RWPE2 (cell line): Measurements from ENCODE around the gene MRPS5.

Experiments
- ATAC-seq: fragments of 200-7000 bp; cut with Tn5 transposase; 3 replicates; pipeline ENCODE4 v1.9.1; 2021; ENCODE audit warnings: low read depth
- DNase-seq: peaks from one replicate; pipeline ENCODE4 v3.0.0-alpha.2; 2020; ENCODE audit warnings: low spot score
- H3K27ac ChIP-seq: fragments of 450-650 bp; 2 replicates; pipeline ENCODE4 v1.5.1; 2017; ENCODE audit warnings: mild to moderate bottlenecking; ENCODE audit not compliant: poor library complexity, severe bottlenecking
- H3K27me3 ChIP-seq: fragments of 250-450 bp; sonication (Bioruptor Pico); 2 replicates; pipeline ENCODE4 v1.5.1; 2021; ENCODE audit warnings: mild to moderate bottlenecking, moderate library complexity; ENCODE audit not compliant: insufficient read depth, poor library complexity, severe bottlenecking
- H3K36me3 ChIP-seq: fragments of 250-450 bp; sonication (Bioruptor Pico); 2 replicates; pipeline ENCODE4 v1.5.1; 2020; ENCODE audit warnings: low read depth, mild to moderate bottlenecking, moderate library complexity
- H3K4me1 ChIP-seq: fragments of 250-450 bp; sonication (Bioruptor Pico); 2 replicates; pipeline ENCODE4 v1.5.1; 2021; ENCODE audit warnings: mild to moderate bottlenecking, moderate library complexity; ENCODE audit not compliant: insufficient read depth, poor library complexity, severe bottlenecking
- H3K4me3 ChIP-seq: fragments of 250-450 bp; sonication (Bioruptor Pico); 2 replicates; pipeline ENCODE4 v1.5.1; 2021; ENCODE audit warnings: mild to moderate bottlenecking, moderate library complexity; ENCODE audit not compliant: severe bottlenecking
- H3K9me3 ChIP-seq: fragments of 250-450 bp; sonication (Bioruptor Pico); 2 replicates; pipeline ENCODE4 v1.5.1; 2021; ENCODE audit warnings: mild to moderate bottlenecking, moderate library complexity; ENCODE audit not compliant: severe bottlenecking
- CTCF ChIP-seq: fragments of 450-650 bp; IDR thresholded peaks from one replicate; pipeline ENCODE4 v1.5.1; 2017; ENCODE audit warnings: mild to moderate bottlenecking, moderate library complexity; ENCODE audit not compliant: poor library complexity, severe bottlenecking

Gene MRPS5

DNA sequence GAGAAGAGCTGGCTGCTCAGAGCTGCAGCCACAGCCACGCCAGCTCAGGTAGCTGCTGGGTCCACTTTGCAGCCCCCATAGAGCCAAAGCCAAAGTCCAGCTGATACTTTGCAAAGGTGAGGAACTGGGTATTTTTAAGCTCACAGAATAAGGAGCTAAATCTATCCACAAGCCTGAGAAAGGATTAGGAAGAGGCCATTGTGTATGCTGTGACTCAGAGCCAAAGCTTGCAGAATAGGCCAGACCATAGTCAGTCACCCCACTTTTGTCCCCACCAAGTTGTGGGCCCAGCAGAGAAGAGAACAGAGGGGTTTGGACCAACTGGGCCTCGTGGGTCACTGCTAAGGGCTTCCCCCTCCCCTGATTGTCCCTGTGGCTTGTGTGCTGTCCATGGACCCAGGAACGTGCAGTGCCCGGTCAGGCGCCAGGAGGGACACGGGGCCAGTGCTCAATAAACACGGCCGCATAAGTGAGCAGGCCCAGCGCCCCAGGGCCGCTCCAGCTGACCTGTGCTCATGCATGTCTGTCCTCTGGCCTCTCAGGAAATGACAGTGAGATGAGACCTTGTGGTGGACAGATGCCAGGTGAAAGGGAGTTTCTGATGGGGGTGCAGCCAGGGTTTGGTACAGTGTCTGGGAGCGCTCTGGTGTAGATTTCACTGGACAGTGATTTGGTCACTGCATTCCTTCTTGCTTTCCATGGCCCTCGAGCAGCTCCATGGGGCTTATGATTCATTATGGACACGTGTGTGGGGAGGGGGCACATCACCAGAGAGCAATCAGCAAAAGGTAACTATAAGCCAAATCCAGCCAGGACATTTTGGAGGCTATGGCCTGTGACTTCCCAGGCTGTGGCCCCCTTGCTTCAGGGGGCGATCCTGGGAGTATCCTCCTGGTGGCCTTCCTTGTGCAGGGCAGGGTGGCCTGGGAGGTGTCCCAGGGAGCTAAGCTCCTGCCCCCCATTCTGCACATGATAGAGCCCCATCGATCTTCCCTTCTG is 64.8 kb downstream of the MRPS5 start:
- Histone ChIP-seq H3K4me3 (no peak overlapping the region), H3K36me3 (no peaks in the 10 kb centered on the region), H3K4me1 (peaks cover 4% of the 10 kb centered on the region), H3K9me3 (no peaks in the 10 kb centered on the region), H3K27me3 (no peaks in the 10 kb centered on the region), H3K27ac (no peak overlapping the region)
- no peak; the same call in 2 of the 3 replicates for ATAC-seq
- DNase-seq, result no peak
- no peak for TF ChIP-seq CTCF

- Histone ChIP-seq H3K4me1 (peaks cover 4% of the 10 kb centered on the region), H3K4me3 (no peak overlapping the region), H3K9me3 (no peaks in the 10 kb centered on the region), H3K36me3 (no peaks in the 10 kb centered on the region), H3K27me3 (no peaks in the 10 kb centered on the region), H3K27ac (no peak overlapping the region)
- TF ChIP-seq CTCF, result no peak
- ATAC-seq (no peak), DNase-seq (no peak)
These were observed 65.6 kb downstream of the MRPS5 start for GRCh38 chr2:95056044-95056443.

DNA sequence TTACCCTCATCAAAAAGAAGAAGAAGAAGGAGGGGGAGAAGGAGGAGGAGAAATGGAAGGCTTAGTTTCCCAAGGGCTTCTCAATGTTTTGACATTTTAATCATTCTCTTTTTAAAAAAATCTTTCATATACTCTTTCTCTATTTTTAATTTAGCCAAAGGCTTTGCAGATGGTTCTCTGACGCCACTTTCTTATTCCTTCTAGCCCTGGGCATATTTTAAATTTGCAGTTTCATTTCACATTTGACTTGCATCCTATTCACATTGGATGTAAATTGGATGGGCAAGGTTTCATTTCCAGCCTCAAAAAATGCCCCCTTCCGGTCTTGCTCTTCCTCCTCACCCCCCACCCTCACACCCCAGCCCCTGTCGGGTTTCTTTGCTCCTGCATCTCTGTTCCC is 66.3 kb downstream of the MRPS5 start:
- DNase-seq (no peak), ATAC-seq (no peak)
- Histone ChIP-seq H3K27me3 (no peaks in the 10 kb centered on the region), H3K9me3 (no peaks in the 10 kb centered on the region), H3K36me3 (no peaks in the 10 kb centered on the region), H3K4me3 (no peak overlapping the region), H3K27ac (no peak overlapping the region), H3K4me1 (peaks cover 4% of the 10 kb centered on the region)
- no peak for TF ChIP-seq CTCF

GRCh38 chr2:95054016-95054415 is 67.6 kb downstream of the MRPS5 start:
- H3K4me1 ChIP-seq, result peaks cover 4% of the 10 kb centered on the region
- DNase-seq (peak; percentile 19), ATAC-seq (no peak)
- H3K9me3 ChIP-seq, result no peaks in the 10 kb centered on the region
- H3K4me3 ChIP-seq, result no peak overlapping the region
- no peak overlapping the region for H3K27ac ChIP-seq
- TF ChIP-seq CTCF, result no peak
- H3K27me3 ChIP-seq, result no peaks in the 10 kb centered on the region
- no peaks in the 10 kb centered on the region for H3K36me3 ChIP-seq

GRCh38 chr2:95053543-95053942 is 68.1 kb downstream of the MRPS5 start:
- Histone ChIP-seq H3K9me3 (no peaks in the 10 kb centered on the region), H3K27ac (no peak overlapping the region), H3K36me3 (no peaks in the 10 kb centered on the region), H3K27me3 (no peaks in the 10 kb centered on the region), H3K4me3 (no peak overlapping the region), H3K4me1 (peaks cover 4% of the 10 kb centered on the region)
- DNase-seq, result peak; percentile 14
- TF ChIP-seq CTCF, result no peak
- ATAC-seq, result no peak
